Measurements from ENCODE around the gene PACRG. TPM values are rescaled to one million over a fixed set of nuclear protein-coding genes. Genes with fewer than 3 reads are reported as not detected.
A peak's percentile ranks its signal among the peaks of the same experiment; 100 is the strongest.

PACRG gene
- total RNA-seq, 1 donor from 2014 or later, result 7.4 TPM

DNA sequence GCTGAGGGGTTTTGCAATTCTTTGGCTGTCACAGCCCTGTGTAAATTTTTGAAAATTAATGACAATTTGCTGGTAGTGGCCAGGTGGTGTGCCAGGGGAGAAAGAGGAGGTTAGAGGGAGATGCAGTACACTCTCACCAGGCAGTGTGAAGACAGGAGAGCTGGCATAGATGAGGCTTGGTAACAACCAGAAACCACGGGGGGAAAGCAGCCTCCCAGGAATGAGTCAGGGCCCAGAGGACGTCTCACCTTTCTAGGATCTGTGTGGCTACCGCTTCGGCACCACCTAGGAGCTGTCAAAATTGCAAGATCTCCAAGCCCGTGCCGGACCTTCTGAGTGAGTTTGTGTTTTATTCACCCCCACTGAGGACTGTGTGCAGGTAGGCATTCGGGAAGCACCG is 171.4 kb downstream of the PACRG start:
- ATAC-seq (ENCODE audit: poor library complexity) (peak; percentile 48), DNase-seq (no peak)
- intact Hi-C loops (cut with DNase I), result no loop called here

DNA sequence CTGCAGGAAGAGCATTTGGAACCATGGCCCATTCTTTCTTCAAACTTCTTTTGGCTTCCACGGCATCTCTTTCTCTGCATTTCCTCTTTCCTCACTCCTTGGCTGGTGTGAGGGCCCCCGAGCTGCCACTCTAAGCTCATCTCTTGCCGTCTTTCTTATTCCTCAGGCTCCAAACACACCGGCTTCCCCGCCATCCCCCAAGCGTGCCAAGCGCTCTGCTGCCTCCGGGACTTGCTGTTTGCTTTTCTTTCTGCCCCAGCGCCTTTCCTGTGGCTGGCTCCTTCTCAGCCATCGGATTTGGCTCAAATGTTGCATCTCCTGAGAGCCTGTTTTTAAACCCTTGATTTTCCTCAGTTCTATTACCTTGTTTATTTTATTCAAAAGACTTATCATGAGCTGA is 172.7 kb downstream of the PACRG start:
- intact Hi-C loops (cut with DNase I), result no loop called here
- DNase-seq, result no peak

DNA sequence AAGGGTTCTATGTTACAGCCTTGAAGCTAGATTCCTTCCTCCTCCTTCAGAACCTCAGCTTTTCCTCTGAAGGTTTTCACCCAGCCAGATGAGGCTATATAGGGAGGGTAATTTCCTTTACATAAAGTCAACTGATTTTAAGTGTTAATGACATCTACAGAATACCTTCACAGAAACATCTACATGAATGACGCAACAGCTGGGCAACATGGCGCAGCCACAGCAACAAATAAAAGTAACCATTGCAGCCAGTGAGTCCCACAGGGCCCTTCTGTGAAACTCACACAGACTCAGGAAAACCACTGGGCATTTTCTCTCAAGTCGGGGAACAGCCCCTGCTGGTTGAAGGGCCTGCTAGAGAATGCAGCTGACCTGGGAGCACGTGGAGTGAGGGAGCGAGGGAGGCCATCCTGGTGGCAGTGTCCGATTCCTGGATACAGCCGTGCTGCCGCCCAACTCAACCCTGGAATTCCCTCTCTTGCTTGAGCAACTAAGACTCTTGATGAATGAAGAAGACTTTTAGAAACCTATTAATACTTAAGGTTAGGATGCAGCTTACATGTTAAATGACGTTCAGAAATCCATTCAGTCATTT is 176.4 kb downstream of the PACRG start:
- ATAC-seq (ENCODE audit: poor library complexity), result no peak
- DNase-seq, result no peak
- intact Hi-C loops (cut with DNase I), result no loop called here

More for the DNA sequence above, 172.7 kb downstream of the PACRG start:
- ATAC-seq (ENCODE audit: poor library complexity), result no peak

DNA sequence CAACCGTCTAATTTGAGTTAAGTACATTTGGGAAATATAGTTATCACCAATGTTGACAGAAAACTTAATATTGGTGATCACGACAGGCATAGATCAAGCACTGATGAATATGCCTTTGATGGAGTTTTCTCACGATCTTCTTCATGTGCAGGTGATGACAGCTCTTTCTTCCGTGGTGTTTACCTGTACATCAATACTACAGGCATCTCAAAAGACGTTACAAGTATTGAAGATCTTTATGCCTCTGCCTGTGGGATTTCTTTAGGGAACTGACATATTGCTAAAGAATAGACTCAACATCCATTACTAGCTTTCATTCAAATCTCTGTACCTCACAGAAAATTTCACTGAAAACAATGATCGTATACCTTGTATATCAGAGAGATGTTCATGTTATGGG is 178.7 kb downstream of the PACRG start:
- no peak for DNase-seq
- intact Hi-C loops (cut with DNase I), result no loop called here
- no peak for ATAC-seq (ENCODE audit: poor library complexity)

DNA sequence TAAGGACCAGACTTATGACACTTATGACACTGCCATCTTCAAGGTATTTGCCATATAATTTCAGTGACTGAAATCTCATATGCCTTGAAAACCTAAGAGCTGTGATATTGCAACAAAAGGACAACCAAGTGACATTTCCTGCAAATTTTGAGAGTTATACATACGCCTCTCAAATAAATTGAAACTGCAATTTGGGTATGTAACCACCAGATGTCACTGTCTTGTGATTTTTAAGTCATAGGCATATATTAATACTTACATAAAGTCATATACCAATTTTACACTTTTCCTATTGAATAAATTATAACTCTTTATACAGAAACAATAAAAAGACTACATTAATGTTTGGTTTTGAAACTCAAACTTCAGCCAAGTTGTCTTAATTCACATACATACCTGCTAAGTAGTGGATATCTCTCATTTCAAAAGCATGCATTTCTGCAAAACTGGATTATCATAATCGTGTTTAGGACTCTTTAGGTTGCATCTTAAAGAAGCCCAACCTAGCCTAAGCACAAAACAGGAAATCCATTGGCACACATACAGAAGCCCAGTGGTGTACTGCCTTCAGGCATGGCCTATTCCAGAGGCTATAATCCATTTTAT is 180.2 kb downstream of the PACRG start:
- intact Hi-C loops (cut with DNase I), result no loop called here
- ATAC-seq (ENCODE audit: poor library complexity) (no peak), DNase-seq (no peak)

DNA sequence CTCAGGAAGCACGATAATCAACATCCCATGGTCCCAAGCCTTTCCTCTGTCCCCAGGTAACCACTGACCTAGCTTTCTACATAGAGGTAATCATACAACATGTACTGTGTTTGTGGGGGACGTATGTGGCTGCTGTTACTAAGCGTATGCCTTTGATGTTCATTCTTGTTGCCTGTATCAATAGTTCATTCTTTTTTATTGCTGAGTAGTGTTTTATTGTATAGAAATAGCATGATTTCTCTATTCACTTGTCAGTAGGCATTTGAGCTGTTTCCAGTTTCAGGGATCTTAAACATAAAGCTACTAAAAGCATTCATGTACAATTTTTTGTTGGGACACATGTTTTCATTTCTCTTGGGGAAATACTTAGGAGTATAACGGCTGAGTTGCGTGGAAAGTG is 185.4 kb downstream of the PACRG start:
- DNase-seq (no peak), ATAC-seq (ENCODE audit: poor library complexity) (no peak)
- intact Hi-C loops (cut with DNase I), result no loop called here

DNA sequence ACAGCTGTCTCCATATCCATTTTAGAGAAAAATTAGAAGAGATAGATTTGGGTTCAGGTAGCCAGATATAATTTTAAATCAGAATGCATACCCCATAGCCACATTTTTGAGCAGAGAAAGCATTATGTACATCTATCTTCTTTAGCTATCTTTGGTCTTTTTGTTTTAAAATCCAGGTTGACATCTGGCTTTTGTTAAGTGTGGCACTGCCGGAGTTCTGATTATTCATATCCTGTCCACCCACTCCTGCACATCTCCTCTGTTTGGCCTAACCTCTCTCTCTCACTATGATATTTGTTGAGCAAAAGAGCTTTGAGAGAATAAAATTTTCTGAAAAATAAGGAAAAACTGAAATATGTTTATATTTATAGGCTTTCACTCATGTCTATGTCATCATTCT is 189.7 kb downstream of the PACRG start:
- no peak for ATAC-seq (ENCODE audit: poor library complexity)
- intact Hi-C loops (cut with DNase I), result no loop called here
- DNase-seq, result no peak

DNA sequence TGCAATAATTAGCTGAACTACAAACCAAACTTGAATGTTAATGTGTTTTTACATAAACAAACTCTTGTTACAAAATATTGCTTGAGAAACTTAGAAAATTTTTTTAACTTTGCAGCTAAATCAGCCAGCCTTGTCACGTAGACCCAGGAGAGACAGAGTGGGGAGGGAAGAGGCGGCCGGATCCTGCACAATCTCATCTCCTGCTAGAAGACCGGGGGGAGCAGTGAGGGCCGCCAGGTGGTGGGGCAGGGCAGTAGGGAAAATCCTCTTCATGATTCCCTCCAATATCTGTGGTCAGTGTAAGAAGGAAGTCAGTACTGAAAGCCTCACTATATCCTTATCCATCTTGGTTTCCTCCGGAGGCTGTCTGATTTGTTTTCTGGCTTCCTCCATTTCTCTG is 193.3 kb downstream of the PACRG start:
- ATAC-seq (ENCODE audit: poor library complexity), result no peak
- no peak for DNase-seq
- intact Hi-C loops (cut with DNase I), result no loop called here

DNA sequence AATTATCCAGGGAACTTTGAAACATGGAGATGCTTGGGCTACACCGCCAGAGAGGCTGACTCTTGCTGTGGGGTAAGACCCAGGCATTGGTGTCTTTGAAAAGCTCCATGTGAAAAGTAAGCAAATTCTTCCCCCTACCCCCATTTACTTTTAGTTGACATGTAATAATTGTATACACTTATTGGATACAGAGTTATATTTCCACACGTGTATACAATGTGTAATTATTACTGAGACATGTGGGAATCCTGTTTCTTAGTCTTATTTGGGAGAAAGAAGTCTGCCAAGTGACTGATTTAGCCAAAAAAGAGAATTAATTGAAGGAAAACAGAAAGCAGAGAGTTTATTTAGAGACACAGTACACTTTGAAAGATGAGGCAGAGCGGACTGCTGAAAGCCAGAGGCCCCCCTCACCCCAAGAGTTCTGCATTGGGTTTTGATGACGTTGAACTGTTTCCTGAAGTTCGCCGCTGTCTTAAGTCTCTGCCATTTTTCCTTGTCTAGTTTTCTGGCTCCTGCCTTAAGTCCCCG is 193.8 kb downstream of the PACRG start:
- intact Hi-C loops (cut with DNase I), result no loop called here
- ATAC-seq (ENCODE audit: poor library complexity) (no peak), DNase-seq (no peak)

DNA sequence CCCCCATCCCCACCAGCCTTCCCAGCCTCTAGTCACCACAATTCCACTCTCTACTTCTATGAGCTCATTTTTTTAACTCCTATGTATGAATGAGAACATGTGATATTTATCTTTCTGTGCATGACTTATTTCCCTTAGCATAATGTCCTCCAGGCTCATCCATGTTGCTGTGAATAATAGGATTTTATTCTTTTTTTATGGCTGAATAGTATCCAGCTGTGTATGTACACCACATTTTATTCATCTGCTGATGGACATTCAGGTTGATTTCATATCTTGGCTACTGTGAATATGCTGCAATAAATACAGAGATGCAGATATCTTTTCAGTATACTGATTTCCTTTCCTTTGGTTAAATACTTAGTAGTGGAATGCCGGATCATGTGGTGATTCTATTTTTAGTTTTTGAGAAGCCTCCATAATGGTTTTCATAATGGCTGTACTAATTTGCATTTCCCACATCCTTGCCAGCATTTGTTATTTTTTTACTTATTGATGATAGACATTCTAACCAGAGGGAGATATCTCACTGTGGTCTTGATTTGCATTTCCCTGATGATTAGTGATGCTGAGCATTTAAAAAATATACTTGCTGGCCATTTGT is 194.9 kb downstream of the PACRG start:
- ATAC-seq (ENCODE audit: poor library complexity) (no peak), DNase-seq (no peak)
- intact Hi-C loops (cut with DNase I), result no loop called here

DNA sequence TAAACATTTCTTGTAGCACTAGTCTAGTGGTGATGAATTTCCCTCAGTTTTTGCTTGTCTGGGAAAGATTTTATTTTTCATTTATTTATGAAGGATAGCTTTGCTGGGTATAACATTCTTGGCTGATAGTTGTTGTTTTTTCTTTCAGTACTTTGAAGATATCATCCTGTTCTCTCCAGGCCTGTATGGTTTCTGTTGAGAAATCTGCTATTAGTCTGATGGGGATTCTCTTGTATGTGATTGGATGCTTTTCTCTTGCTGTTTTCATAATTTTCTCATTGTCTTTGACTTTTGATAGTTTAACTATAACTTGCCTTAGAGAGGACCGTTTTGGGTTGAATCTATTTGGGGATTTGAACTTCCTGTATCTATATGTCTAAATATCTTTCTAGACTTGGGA is 207.1 kb downstream of the PACRG start:
- no peak for ATAC-seq (ENCODE audit: poor library complexity)
- DNase-seq, result no peak
- intact Hi-C loops (cut with DNase I), result no loop called here

DNA sequence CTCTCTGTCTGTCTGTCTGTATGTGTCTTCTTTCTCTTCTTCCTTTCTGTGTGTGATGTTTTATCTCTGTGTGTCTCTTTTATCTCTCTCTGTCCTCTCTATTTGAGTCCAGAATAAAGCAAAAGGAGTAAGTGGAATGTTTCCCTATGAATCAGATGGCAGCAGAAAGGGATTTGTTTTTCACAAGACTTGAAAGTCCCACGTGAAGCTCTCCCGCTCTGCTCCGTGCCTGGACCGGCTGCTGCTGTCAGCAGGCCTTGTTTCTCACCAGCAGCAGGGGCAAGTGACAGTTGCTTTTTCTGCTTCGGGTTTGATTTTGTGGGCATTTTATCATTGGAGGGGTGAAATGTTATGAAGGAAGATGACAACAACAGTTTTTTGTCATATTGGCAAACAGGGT is 212.7 kb downstream of the PACRG start:
- intact Hi-C loops (cut with DNase I), result no loop called here
- DNase-seq (no peak), ATAC-seq (ENCODE audit: poor library complexity) (peak; percentile 55)

DNA sequence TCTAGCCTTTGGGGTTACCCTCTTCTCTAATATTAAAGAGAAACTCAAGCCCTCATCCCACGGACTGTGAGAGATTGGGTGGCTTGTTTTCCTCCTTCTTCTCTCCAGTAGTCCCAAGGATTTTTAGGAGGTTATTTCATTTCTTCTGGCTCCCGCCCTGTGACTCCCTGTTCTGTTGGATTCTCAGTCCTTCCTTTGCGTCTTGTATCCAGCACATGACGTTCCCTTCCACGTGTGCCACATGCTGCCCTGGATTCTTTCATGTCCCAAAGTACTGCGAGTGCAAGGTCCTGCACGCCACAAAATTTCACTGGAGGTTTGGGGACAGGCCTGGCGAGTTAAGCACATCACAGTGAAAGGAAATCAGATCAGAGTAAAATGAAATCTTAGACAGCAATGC is 213.4 kb downstream of the PACRG start:
- intact Hi-C loops (cut with DNase I), result no loop called here
- DNase-seq (no peak), ATAC-seq (ENCODE audit: poor library complexity) (no peak)

DNA sequence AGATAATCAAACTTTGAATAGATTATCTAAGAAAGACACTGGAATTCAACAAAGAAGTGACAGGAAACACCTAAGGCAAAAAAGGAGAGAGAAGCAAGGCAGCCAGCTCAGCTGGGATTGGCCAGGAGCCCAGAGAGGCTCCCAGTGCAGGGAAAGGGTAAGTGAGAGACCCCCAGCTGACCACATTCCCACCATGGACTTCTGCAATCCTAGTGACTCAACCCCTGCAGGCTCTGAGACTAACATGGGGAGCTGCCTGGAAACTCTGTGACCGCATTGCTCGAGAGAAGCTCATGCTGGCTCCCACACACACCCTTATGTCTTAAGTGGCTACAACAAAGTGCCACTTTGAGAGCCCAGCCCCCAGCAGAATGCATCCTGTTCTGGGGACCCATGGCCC is 215.1 kb downstream of the PACRG start:
- ATAC-seq (ENCODE audit: poor library complexity), result no peak
- DNase-seq, result no peak
- intact Hi-C loops (cut with DNase I), result no loop called here

DNA sequence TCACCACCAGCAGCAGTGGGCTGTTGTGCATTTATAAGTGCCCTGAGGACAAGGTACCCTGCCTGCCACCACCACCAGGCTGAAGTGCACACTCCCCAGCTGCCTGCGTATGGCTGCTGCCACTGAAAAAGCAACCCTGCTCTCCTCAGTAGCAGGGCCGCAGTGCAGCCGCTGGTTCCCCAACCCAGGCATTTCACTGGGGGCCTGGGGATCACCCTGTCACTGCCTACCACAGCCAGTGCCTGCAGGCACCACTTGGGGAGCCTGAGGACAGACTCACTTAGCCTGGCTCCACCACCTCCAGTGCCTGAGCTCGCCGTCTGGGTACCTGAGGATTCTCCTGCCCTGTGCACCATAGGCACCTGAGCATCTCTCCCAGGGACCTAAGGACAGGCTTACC is 215.6 kb downstream of the PACRG start:
- intact Hi-C loops (cut with DNase I), result no loop called here
- DNase-seq (no peak), ATAC-seq (ENCODE audit: poor library complexity) (no peak)

DNA sequence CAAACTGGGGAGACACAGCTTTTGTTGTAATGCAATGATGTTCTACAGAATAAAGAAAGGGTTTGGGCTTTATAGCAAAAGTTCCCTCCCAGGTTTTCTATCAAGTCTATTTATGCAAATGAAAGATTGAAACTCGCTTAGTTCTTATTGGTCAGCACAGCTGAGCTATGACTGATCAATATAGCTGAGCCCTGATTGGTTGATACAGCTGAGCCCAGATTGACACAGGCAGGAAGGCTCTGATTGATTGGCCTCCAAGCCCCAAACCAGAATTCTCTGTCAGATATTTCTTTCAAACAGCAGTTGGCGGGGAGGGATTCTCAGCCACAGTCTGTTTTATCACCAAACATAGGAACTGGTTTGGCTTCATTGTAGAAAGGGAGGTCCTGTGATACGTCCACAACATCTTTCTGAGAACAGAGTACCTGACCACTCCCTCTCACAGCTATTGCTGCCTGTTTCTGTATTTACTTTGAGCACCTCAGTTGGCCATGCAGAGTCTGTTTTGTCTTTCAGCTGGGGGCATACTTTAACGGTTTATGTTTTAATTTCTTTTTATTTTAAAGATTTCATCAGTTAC is 223.5 kb downstream of the PACRG start:
- no peak for ATAC-seq (ENCODE audit: poor library complexity)
- intact Hi-C loops (cut with DNase I), result no loop called here

DNA sequence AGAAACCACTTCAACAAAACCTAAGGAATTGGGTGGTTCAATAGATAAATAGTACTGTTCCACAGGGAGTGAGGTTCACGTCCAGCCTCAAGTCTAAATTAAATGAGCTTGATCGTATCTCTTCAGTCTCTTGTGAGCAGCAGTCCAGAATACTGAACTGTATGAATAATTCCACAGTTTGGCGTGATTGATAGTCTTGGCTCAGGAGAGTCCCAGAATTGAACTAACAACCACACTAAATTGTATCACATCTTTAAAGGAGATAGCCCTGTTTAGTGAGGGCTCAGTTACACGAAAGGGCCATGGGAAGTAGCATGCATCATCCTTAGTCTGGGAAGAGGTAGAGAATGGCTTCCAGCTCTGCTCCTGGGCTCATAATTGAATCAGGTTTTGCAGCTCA is 224.6 kb downstream of the PACRG start:
- intact Hi-C loops (cut with DNase I), result no loop called here
- no peak for DNase-seq
- ATAC-seq (ENCODE audit: poor library complexity), result no peak

More for the DNA sequence above, 223.5 kb downstream of the PACRG start:
- DNase-seq, result no peak

DNA sequence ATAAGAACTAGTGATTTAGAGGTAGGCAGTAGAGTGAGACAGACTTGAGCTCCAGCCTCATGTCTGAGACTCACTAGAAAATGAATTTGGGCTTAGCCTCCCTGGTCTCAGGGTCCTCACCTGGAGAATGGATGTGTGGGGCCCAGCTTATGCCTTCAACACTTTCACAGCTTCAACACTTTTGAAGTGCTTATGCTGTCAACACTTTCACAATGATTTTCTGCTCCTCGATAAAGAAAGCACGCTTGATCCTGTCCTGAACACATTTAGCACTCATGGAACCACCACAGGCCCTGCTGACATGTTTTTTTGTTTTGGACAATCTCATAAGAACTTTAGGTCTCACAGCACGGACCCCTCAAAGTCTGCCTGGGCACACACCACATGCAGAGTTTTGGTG is 229.3 kb downstream of the PACRG start:
- intact Hi-C loops (cut with DNase I), result no loop called here

DNA sequence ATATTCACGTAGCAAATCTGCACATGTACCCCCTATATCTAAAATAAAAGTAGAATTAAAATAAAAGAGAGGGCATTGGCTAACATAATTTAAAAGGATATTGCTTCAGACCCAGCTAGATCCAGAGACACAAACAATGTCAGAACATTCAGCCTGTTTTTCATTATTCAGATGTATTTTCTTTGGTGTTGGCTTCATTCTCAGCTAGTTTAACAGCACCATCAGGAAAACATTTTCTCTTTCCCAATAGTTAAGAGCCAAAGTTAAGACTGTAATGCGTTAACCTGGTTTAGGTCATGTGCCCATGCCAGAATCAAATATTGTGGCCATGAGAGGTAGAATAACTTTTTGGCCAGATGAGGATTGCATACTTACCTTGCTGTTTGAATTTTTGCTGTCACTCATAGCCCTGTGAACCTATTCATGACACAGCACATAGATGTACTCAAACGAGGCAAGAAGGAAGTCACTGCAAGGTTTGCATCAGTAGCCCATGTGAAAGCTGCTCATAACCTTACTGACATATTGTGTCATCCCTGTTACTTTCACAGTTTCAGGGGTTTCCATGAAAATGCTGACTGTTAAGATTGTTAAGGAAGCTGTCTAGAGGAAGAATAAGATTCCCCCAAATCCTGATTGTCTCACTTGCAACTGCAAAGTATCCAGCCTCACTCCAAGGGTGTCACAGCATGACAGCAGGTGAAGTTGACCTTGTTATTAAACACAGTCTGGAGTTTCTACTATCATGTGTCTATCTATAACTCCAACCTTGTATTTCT is 233.1 kb downstream of the PACRG start:
- no peak for DNase-seq
- ATAC-seq (ENCODE audit: poor library complexity), result no peak
- intact Hi-C loops (cut with DNase I), result no loop called here

More for the DNA sequence above, 229.3 kb downstream of the PACRG start:
- ATAC-seq (ENCODE audit: poor library complexity) (peak; percentile 70), DNase-seq (no peak)

All from Right ventricle myocardium superior (tissue), 1 donor.